GM23338 (cell line): ENCODE measurements around the gene CHORDC1. TPM values are rescaled to one million over a fixed set of nuclear protein-coding genes. Genes with fewer than 3 reads are reported as not detected.

Experiments
- ATAC-seq: fragments of 200-7000 bp; cut with Tn5 transposase; 3 replicates; pipeline ENCODE4 v1.9.1; 2020
- DNase-seq: peaks from one replicate; pipeline ENCODE4 v3.0.0-alpha.2; 2015; ENCODE audit warnings: low spot score
- H2AFZ ChIP-seq: fragments of 200-600 bp; sonication (generic); 2 replicates; pipeline ENCODE4 v1.8.0; 2016; ENCODE audit warnings: antibody characterized with exemption, mild to moderate bottlenecking, moderate library complexity
- H3F3A ChIP-seq: fragments of 200-600 bp; sonication (generic); replicated peaks from 2 replicates; pipeline ENCODE4 v1.8.0; 2017; ENCODE audit warnings: antibody characterized with exemption, mixed run types, low read depth
- H3K27ac ChIP-seq: fragments of 200-600 bp; sonication (generic); 2 replicates; pipeline ENCODE4 v1.6.1; 2016; ENCODE audit warnings: low read depth
- H3K27me3 ChIP-seq: fragments of 200-600 bp; sonication (generic); 2 replicates; pipeline ENCODE4 v1.8.0; 2016; ENCODE audit warnings: mild to moderate bottlenecking, mixed run types, moderate library complexity; ENCODE audit not compliant: insufficient read depth
- H3K36me3 ChIP-seq: fragments of 200-600 bp; sonication (generic); 2 replicates; pipeline ENCODE4 v1.8.0; 2016; ENCODE audit warnings: mild to moderate bottlenecking; ENCODE audit not compliant: insufficient read depth
- H3K4me1 ChIP-seq: fragments of 200-600 bp; sonication (generic); 2 replicates; pipeline ENCODE4 v1.8.0; 2016; ENCODE audit warnings: mild to moderate bottlenecking, moderate library complexity; ENCODE audit not compliant: insufficient read depth
- H3K4me2 ChIP-seq: fragments of 200-600 bp; sonication (generic); 2 replicates; pipeline ENCODE4 v1.7.1; 2017; ENCODE audit warnings: mixed run types
- H3K4me3 ChIP-seq: fragments of 200-600 bp; sonication (generic); 2 replicates; pipeline ENCODE4 v1.6.1; 2016; ENCODE audit warnings: mixed run types
- H3K79me2 ChIP-seq: fragments of 200-600 bp; sonication (generic); replicated peaks from 2 replicates; pipeline ENCODE4 v1.8.0; 2017; ENCODE audit warnings: mild to moderate bottlenecking; ENCODE audit not compliant: insufficient read depth
- H3K9me2 ChIP-seq: fragments of 200-600 bp; sonication (generic); 2 replicates; pipeline ENCODE4 v1.8.0; 2017; ENCODE audit not compliant: insufficient read depth
- H4K20me1 ChIP-seq: fragments of 200-600 bp; sonication (generic); replicated peaks from 2 replicates; pipeline ENCODE4 v1.8.0; 2017; ENCODE audit warnings: mild to moderate bottlenecking; ENCODE audit not compliant: insufficient read depth
- H3K27ac Mint-ChIP-seq: 2 replicates; pipeline ENCODE4 v1.8.0; 2020; ENCODE audit warnings: inconsistent platforms, mild to moderate bottlenecking, moderate library complexity, mixed read lengths
- H3K27me3 Mint-ChIP-seq: 3 replicates; pipeline ENCODE4 v1.8.0; 2022; ENCODE audit warnings: low read depth, mild to moderate bottlenecking, moderate library complexity, mixed read lengths, inconsistent platforms; ENCODE audit not compliant: insufficient read depth, poor library complexity
- H3K36me3 Mint-ChIP-seq: 3 replicates; pipeline ENCODE4 v1.8.0; 2021; ENCODE audit warnings: low read depth, mild to moderate bottlenecking, inconsistent platforms, moderate library complexity, mixed read lengths
- H3K4me1 Mint-ChIP-seq: 3 replicates; pipeline ENCODE4 v1.8.0; 2020; ENCODE audit warnings: mild to moderate bottlenecking, inconsistent platforms, mixed read lengths
- H3K4me3 Mint-ChIP-seq: 3 replicates; pipeline ENCODE4 v1.8.0; 2021; ENCODE audit warnings: moderate library complexity, mild to moderate bottlenecking, inconsistent platforms, mixed read lengths
- H3K9me3 Mint-ChIP-seq: 3 replicates; pipeline ENCODE4 v1.8.0; 2020; ENCODE audit warnings: moderate library complexity, mild to moderate bottlenecking, inconsistent platforms, mixed read lengths
- CREB1 ChIP-seq: fragments of 250-450 bp; sonication (Bioruptor Pico); IDR thresholded peaks from 2 replicates; pipeline ENCODE4 v1.5.0; 2020; ENCODE audit warnings: low read depth, mild to moderate bottlenecking, moderate library complexity
- ETS1 ChIP-seq: IDR thresholded peaks from 2 replicates; pipeline ENCODE4 v1.6.1; 2016; ENCODE audit warnings: antibody characterized with exemption
- EZH2 ChIP-seq: fragments of 200-600 bp; sonication (generic); IDR thresholded peaks from one replicate; pipeline ENCODE4 v1.8.0; 2017; ENCODE audit warnings: antibody characterized with exemption, mild to moderate bottlenecking, low read depth; ENCODE audit not compliant: unreplicated experiment
- EZH2phosphoT487 ChIP-seq: fragments of 200-600 bp; sonication (generic); IDR thresholded peaks from one replicate; pipeline ENCODE4 v1.8.1; 2018; ENCODE audit warnings: antibody characterized with exemption; ENCODE audit not compliant: unreplicated experiment
- JUNB ChIP-seq: IDR thresholded peaks from one replicate; pipeline ENCODE4 v1.6.1; 2016; ENCODE audit warnings: antibody characterized with exemption; ENCODE audit not compliant: unreplicated experiment
- NANOG ChIP-seq: IDR thresholded peaks from 2 replicates; pipeline ENCODE4 v1.6.1; 2016; ENCODE audit warnings: antibody characterized with exemption, borderline replicate concordance
- POLR2AphosphoS5 ChIP-seq: IDR thresholded peaks from 2 replicates; pipeline ENCODE4 v1.6.1; 2016; ENCODE audit warnings: antibody characterized with exemption, low read depth
- REST ChIP-seq: IDR thresholded peaks from one replicate; pipeline ENCODE4 v1.6.1; 2018; ENCODE audit warnings: antibody characterized with exemption; ENCODE audit not compliant: unreplicated experiment
- STAT1 ChIP-seq: IDR thresholded peaks from one replicate; pipeline ENCODE4 v1.6.1; 2016; ENCODE audit warnings: antibody characterized with exemption; ENCODE audit not compliant: unreplicated experiment
- ZNF114 ChIP-seq: fragments of 250-450 bp; sonication (Bioruptor Pico); IDR thresholded peaks from 2 replicates; pipeline ENCODE4 v1.5.0; 2020; ENCODE audit warnings: mild to moderate bottlenecking, moderate library complexity
- polyA plus RNA-seq: library from polyadenylated mRNA; unstranded; fragments of >200 nt; fragmentation: Nextera tagmentation; extraction: Ambion mirVana; gene quantifications from 2 replicates; pipeline ENCODE4 v1.2.1, GENCODE V29; 2016
- total RNA-seq: library from RNA; depleted of rRNA; stranded (reverse); fragments of >200 nt; shearing (Covaris generic); gene quantifications from 2 replicates; pipeline ENCODE4 v1.2.3, GENCODE V29; 2014

CHORDC1 gene
- total and polyA plus RNA-seq, 2 experiments from 2014 or later: 109 to 192 TPM

GRCh38 chr11:90254065-90254464, 31.2 kb upstream of the CHORDC1 start:
- Histone ChIP-seq H3F3A (no peaks in the 10 kb centered on the region), H3K4me1 (no peaks in the 10 kb centered on the region), H3K27me3 (no peaks in the 10 kb centered on the region), H3K4me2 (no peak overlapping the region), H3K27ac (no peak overlapping the region), H3K36me3 (no peaks in the 10 kb centered on the region), H3K4me3 (no peak overlapping the region), H4K20me1 (no peaks in the 10 kb centered on the region), H2AFZ (no peak overlapping the region), H3K79me2 (no peaks in the 10 kb centered on the region), H3K9me2 (no peaks in the 10 kb centered on the region)
- ATAC-seq: no peak
- TF ChIP-seq EZH2: no peak
- no peak for TF ChIP-seq JUNB
- TF ChIP-seq NANOG: no peak
- TF ChIP-seq REST: no peak
- no peak for TF ChIP-seq POLR2AphosphoS5
- TF ChIP-seq STAT1: no peak
- DNase-seq: no peak
- Mint-ChIP-seq H3K4me3 (no peak overlapping the region), H3K27me3 (peaks cover 3% of the 10 kb centered on the region), H3K9me3 (no peaks in the 10 kb centered on the region; the same call in 2 of the 3 replicates), H3K4me1 (peaks cover 2% of the 10 kb centered on the region; the same call in 1 of the 3 replicates), H3K36me3 (no peaks in the 10 kb centered on the region), H3K27ac (no peak overlapping the region)

- H3K27me3 ChIP-seq: no peaks in the 10 kb centered on the region
- no peak overlapping the region for H3K27ac ChIP-seq
- no peak for DNase-seq
- Mint-ChIP-seq H3K9me3 (no peaks in the 10 kb centered on the region; the same call in 2 of the 3 replicates), H3K36me3 (no peaks in the 10 kb centered on the region), H3K27me3 (peaks cover 3% of the 10 kb centered on the region), H3K4me1 (peaks cover 2% of the 10 kb centered on the region; the same call in 1 of the 3 replicates), H3K27ac (no peak overlapping the region), H3K4me3 (no peak overlapping the region)
- no peaks in the 10 kb centered on the region for H3K9me2 ChIP-seq
- H3K4me1 ChIP-seq: no peaks in the 10 kb centered on the region
- H3K4me3 ChIP-seq: no peak overlapping the region
- H3F3A ChIP-seq: no peaks in the 10 kb centered on the region
- no peak overlapping the region for H3K4me2 ChIP-seq
- H4K20me1 ChIP-seq: no peaks in the 10 kb centered on the region
- ATAC-seq: no peak
- H2AFZ ChIP-seq: no peak overlapping the region
- no peaks in the 10 kb centered on the region for H3K79me2 ChIP-seq
- H3K36me3 ChIP-seq: no peaks in the 10 kb centered on the region
- TF ChIP-seq STAT1: no peak
- TF ChIP-seq REST: no peak
- no peak for TF ChIP-seq ZNF114 (CRISPR knock-in tag)
- no peak for TF ChIP-seq EZH2phosphoT487
- no peak for TF ChIP-seq JUNB
- no peak for TF ChIP-seq CREB1
- TF ChIP-seq ETS1: no peak
- no peak for TF ChIP-seq NANOG
- TF ChIP-seq EZH2: no peak
- TF ChIP-seq POLR2AphosphoS5: no peak
Measured at GRCh38 chr11:90252053-90252452, 29.2 kb upstream of the CHORDC1 start.
